ENCODE results near the gene SMCO2. TPM values are rescaled to one million over a fixed set of nuclear protein-coding genes. Genes with fewer than 3 reads are reported as not detected.

The SMCO2 gene
- total and polyA plus RNA-seq, 2 of the 13 experiments (the other 11 are each of a cell fraction or from before 2014, with no cell fraction given), result 0.15 TPM; not detected in 1

GRCh38 chr12:27523642-27524493, 77.3 kb downstream of the SMCO2 start, which contains the start of gene PPFIBP1 (continued):
- TF ChIP-seq ZBTB4 (CRISPR knock-in tag; IDR thresholded peaks at IDR 0.05; ENCODE audit: borderline replicate concordance), result no peak
- TF ChIP-seq CSRNP1 (CRISPR knock-in tag; IDR thresholded peaks at IDR 0.05), result peak; percentile 45; the same call in 1 of the 2 replicates
- TF ChIP-seq MEF2D (CRISPR knock-in tag; IDR thresholded peaks at IDR 0.05), result peak; percentile 35; the same call in 1 of the 2 replicates
- TF ChIP-seq CAMTA2 (CRISPR knock-in tag; IDR thresholded peaks at IDR 0.05; ENCODE audit: borderline replicate concordance), result no peak
- TF ChIP-seq, protein P1, sequence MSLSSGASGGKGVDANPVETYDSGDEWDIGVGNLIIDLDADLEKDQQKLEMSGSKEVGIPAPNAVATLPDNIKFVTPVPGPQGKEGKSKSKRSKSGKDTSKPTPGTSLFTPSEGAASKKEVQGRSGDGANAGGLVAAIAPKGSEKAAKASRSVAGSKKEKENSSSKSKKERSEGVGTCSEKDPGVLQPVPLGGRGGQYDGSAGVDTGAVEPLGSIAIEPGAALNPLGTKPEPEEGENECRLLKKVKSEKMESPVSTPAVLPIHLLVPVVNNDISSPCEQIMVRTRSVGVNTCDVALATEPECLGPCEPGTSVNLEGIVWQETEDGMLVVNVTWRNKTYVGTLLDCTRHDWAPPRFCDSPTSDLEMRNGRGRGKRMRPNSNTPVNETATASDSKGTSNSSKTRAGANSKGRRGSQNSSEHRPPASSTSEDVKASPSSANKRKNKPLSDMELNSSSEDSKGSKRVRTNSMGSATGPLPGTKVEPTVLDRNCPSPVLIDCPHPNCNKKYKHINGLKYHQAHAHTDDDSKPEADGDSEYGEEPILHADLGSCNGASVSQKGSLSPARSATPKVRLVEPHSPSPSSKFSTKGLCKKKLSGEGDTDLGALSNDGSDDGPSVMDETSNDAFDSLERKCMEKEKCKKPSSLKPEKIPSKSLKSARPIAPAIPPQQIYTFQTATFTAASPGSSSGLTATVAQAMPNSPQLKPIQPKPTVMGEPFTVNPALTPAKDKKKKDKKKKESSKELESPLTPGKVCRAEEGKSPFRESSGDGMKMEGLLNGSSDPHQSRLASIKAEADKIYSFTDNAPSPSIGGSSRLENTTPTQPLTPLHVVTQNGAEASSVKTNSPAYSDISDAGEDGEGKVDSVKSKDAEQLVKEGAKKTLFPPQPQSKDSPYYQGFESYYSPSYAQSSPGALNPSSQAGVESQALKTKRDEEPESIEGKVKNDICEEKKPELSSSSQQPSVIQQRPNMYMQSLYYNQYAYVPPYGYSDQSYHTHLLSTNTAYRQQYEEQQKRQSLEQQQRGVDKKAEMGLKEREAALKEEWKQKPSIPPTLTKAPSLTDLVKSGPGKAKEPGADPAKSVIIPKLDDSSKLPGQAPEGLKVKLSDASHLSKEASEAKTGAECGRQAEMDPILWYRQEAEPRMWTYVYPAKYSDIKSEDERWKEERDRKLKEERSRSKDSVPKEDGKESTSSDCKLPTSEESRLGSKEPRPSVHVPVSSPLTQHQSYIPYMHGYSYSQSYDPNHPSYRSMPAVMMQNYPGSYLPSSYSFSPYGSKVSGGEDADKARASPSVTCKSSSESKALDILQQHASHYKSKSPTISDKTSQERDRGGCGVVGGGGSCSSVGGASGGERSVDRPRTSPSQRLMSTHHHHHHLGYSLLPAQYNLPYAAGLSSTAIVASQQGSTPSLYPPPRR (CRISPR knock-in tag; IDR thresholded peaks at IDR 0.05; ENCODE audit: borderline replicate concordance), result peak; percentile 36; the same call in 1 of the 2 replicates
- peak; percentile 56 for TF ChIP-seq ZNF350 (CRISPR knock-in tag; IDR thresholded peaks at IDR 0.05; ENCODE audit: borderline replicate concordance, low read depth)
- TF ChIP-seq HNRNPLL (IDR thresholded peaks at IDR 0.05; ENCODE audit: low read depth, low read length, poor library complexity, severe bottlenecking), result peak; percentile 48
- peak; percentile 85; the same call in 1 of the 2 replicates for TF ChIP-seq MAZ (IDR thresholded peaks at IDR 0.05; ENCODE audit: borderline replicate concordance, low read depth, low read length)
- TF ChIP-seq MAZ (CRISPR knock-in tag; IDR thresholded peaks at IDR 0.05; ENCODE audit: low read depth), result no peak
- TF ChIP-seq SALL1 (CRISPR knock-in tag; IDR thresholded peaks at IDR 0.05), result peak; percentile 21; the same call in 1 of the 2 replicates
- TF ChIP-seq, protein P2, sequence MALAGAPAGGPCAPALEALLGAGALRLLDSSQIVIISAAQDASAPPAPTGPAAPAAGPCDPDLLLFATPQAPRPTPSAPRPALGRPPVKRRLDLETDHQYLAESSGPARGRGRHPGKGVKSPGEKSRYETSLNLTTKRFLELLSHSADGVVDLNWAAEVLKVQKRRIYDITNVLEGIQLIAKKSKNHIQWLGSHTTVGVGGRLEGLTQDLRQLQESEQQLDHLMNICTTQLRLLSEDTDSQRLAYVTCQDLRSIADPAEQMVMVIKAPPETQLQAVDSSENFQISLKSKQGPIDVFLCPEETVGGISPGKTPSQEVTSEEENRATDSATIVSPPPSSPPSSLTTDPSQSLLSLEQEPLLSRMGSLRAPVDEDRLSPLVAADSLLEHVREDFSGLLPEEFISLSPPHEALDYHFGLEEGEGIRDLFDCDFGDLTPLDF (CRISPR knock-in tag; IDR thresholded peaks at IDR 0.05), result no peak
- TF ChIP-seq HDAC1 (CRISPR knock-in tag; IDR thresholded peaks at IDR 0.05), result peak; percentile 36; the same call in 1 of the 2 replicates
- TF ChIP-seq, protein P3, sequence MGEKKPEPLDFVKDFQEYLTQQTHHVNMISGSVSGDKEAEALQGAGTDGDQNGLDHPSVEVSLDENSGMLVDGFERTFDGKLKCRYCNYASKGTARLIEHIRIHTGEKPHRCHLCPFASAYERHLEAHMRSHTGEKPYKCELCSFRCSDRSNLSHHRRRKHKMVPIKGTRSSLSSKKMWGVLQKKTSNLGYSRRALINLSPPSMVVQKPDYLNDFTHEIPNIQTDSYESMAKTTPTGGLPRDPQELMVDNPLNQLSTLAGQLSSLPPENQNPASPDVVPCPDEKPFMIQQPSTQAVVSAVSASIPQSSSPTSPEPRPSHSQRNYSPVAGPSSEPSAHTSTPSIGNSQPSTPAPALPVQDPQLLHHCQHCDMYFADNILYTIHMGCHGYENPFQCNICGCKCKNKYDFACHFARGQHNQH (CRISPR knock-in tag; IDR thresholded peaks at IDR 0.05), result peak; percentile 52
- 0 out of 2 replicates have a peak, but pooled peaks have one; percentile 50 for TF ChIP-seq ZNF891 (CRISPR knock-in tag; IDR thresholded peaks at IDR 0.05)

Measured in HepG2 (cell line).